Colonic mucosa (tissue), 4 donors: ENCODE results near the gene PAQR4. TPM values are rescaled to one million over a fixed set of nuclear protein-coding genes. Genes with fewer than 3 reads are reported as not detected.

Experiments
- DNase-seq: peaks from one replicate; pipeline ENCODE4 v3.0.0-alpha.2; 2020
- H3K27ac ChIP-seq: fragments of 200-600 bp; one replicate; pipeline ENCODE4 v1.8.0; 2021
- H3K27me3 ChIP-seq: fragments of 200-600 bp; one replicate; pipeline ENCODE4 v1.8.0; 2021
- H3K36me3 ChIP-seq: fragments of 200-600 bp; one replicate; pipeline ENCODE4 v1.8.0; 2021
- H3K4me1 ChIP-seq: fragments of 200-600 bp; one replicate; pipeline ENCODE4 v1.8.0; 2021; ENCODE audit warnings: mild to moderate bottlenecking
- H3K4me3 ChIP-seq: fragments of 200-600 bp; one replicate; pipeline ENCODE4 v1.8.0; 2021
- H3K9ac ChIP-seq, 2 donors: one replicate each; pipeline ENCODE4 v1.7.0; 2013; ENCODE audit warnings: control low read depth in 2 of 2, low read depth in 2 of 2, low read length in 2 of 2
- H3K9me3 ChIP-seq: fragments of 200-600 bp; one replicate; pipeline ENCODE4 v1.8.0; 2021
- CTCF ChIP-seq: fragments of 200-600 bp; IDR thresholded peaks from one replicate; pipeline ENCODE4 v1.8.0; 2022; ENCODE audit warnings: antibody characterized with exemption, mild to moderate bottlenecking
- intact Hi-C: fragments of 100-400 bp; cut with DNase I; formaldehyde crosslinking; loops from one replicate; pipeline ENCODE4 v1.14.1; 2022
- total RNA-seq, 2 donors: library from RNA; stranded (reverse); fragmentation: NEBNext Ultra II Directional in 1 of 2; extraction: Animal tissue kit (Norgen Biotek cat#: 25700) in 1 of 2; gene quantifications; one replicate each; pipeline ENCODE4 v1.2.1, GENCODE V29; 2021
- donor health status: healthy.
- donor health status: DM: no; HTN: no; CAD: no.
- donor health status: DM: no; HTN: no; CAD: no.

Gene PAQR4
- total RNA-seq, 2 donors from 2014 or later = 14.0 to 42.3 TPM

GRCh38 chr16:2948807-2949704 is 20.1 kb upstream of the PAQR4 start:
- Histone ChIP-seq H3K4me3 (no peak overlapping the region), H3K27ac (no peak overlapping the region)
- DNase-seq = no peak

GRCh38 chr16:2949705-2950352 is 19.3 kb upstream of the PAQR4 start:
- Histone ChIP-seq H3K36me3 (no peaks in the 10 kb centered on the region), H3K27ac (no peak overlapping the region), H3K4me1 (no peaks in the 10 kb centered on the region), H3K9me3 (no peaks in the 10 kb centered on the region), H3K4me3 (no peak overlapping the region), H3K9ac (no peak overlapping the region), H3K27me3 (no peaks in the 10 kb centered on the region)
- intact Hi-C loops = no loop called here
- DNase-seq = no peak
- TF ChIP-seq CTCF = no peak

More at GRCh38 chr16:2948807-2949704, 20.1 kb upstream of the PAQR4 start:
- no peak overlapping the region for H3K9ac ChIP-seq
- H3K36me3 ChIP-seq = no peaks in the 10 kb centered on the region
- H3K9me3 ChIP-seq = no peaks in the 10 kb centered on the region
- no peaks in the 10 kb centered on the region for H3K4me1 ChIP-seq
- intact Hi-C loops = no loop called here
- TF ChIP-seq CTCF = no peak
- no peaks in the 10 kb centered on the region for H3K27me3 ChIP-seq

GRCh38 chr16:2950353-2950724 is 18.8 kb upstream of the PAQR4 start:
- H3K4me1 ChIP-seq = peaks cover 3% of the 10 kb centered on the region
- H3K9ac ChIP-seq = no peak overlapping the region
- no peaks in the 10 kb centered on the region for H3K27me3 ChIP-seq
- DNase-seq = no peak
- H3K36me3 ChIP-seq = no peaks in the 10 kb centered on the region
- H3K9me3 ChIP-seq = no peaks in the 10 kb centered on the region
- no peak overlapping the region for H3K4me3 ChIP-seq
- no peak overlapping the region for H3K27ac ChIP-seq
- TF ChIP-seq CTCF = no peak
- intact Hi-C loops = no loop called here

- Histone ChIP-seq H3K36me3 (no peaks in the 10 kb centered on the region), H3K27ac (no peak overlapping the region), H3K9me3 (no peaks in the 10 kb centered on the region), H3K9ac (no peak overlapping the region), H3K27me3 (no peaks in the 10 kb centered on the region), H3K4me3 (no peak overlapping the region), H3K4me1 (peaks cover 5% of the 10 kb centered on the region)
- TF ChIP-seq CTCF = no peak
- no peak for DNase-seq
- intact Hi-C loops = no loop called here
These were observed 18.4 kb upstream of the PAQR4 start for GRCh38 chr16:2950773-2951172.

- H3K9ac ChIP-seq = no peak overlapping the region
- DNase-seq = no peak
- no peaks in the 10 kb centered on the region for H3K27me3 ChIP-seq
- H3K9me3 ChIP-seq = no peaks in the 10 kb centered on the region
- H3K4me3 ChIP-seq = no peak overlapping the region
- no peak for TF ChIP-seq CTCF
- H3K4me1 ChIP-seq = peaks cover 5% of the 10 kb centered on the region
- intact Hi-C loops = no loop called here
- H3K36me3 ChIP-seq = no peaks in the 10 kb centered on the region
- H3K27ac ChIP-seq = no peak overlapping the region
These were observed 16.5 kb upstream of the PAQR4 start for GRCh38 chr16:2952679-2953078.
